HCT116 (cell line): ENCODE results near the gene SNRPB. TPM values are rescaled to one million over a fixed set of nuclear protein-coding genes. Genes with fewer than 3 reads are reported as not detected.

ENCODE experiments used
- ATAC-seq: fragments of 200-7000 bp; cut with Tn5 transposase; 2 replicates; pipeline ENCODE4 v1.9.1; 2020; ENCODE audit warnings: mild to moderate bottlenecking, moderate library complexity
- BruUV-seq: library from RNA; stranded (reverse); fragments of 400-500 nt; replicated peaks from 2 replicates; lab custom pipeline; 2021; lab: Mats Ljungman, UMichigan
- CTCF ChIA-PET: fragments of 300-600 bp; sonication (Branson Sonifier 250); formaldehyde crosslinking; loops from one replicate; lab custom pipeline; 2021; ENCODE audit warnings: antibody characterized with exemption; lab: Charles Lee
- POLR2A ChIA-PET: fragments of 300-600, 350-600 bp; sonication (Branson Sonifier 250); formaldehyde crosslinking; loops from one replicate; lab custom pipeline; 2021; ENCODE audit warnings: antibody characterized with exemption; lab: Charles Lee
- RAD21 ChIA-PET, 2 experiments: fragments of 300-600 bp; sonication (Branson Sonifier 250); formaldehyde crosslinking; loops; one replicate each; lab custom pipeline; 2023; ENCODE audit warnings: low total read pairs in 2 of 2; ENCODE audit not compliant: uncharacterized antibody in 2 of 2, unreplicated experiment in 2 of 2, low non-redundant PET in 1 of 2; lab: Charles Lee
- DNase-seq: peaks from one replicate; pipeline ENCODE4 v3.0.0-alpha.2; 2010; ENCODE audit warnings: low read depth, low spot score
- H2AFZ ChIP-seq: fragments of 200-600 bp; shearing (Covaris generic), sonication (generic); 2 replicates; pipeline ENCODE4 v1.6.1; 2017; ENCODE audit warnings: low read depth, mixed run types, mixed read lengths, antibody characterized with exemption, low read length; ENCODE audit not compliant: poor library complexity, severe bottlenecking
- H3K27ac ChIP-seq: 2 replicates; pipeline ENCODE4 v1.5.1; 2012; ENCODE audit warnings: low read depth, low read length
- H3K27me3 ChIP-seq: fragments of 200-600 bp; sonication (generic); 2 replicates; pipeline ENCODE4 v1.6.1; 2016; ENCODE audit warnings: mixed run types, low read length, mixed read lengths; ENCODE audit not compliant: insufficient read depth
- H3K36me3 ChIP-seq, 2 experiments: fragments of 200-500 bp in 1 of 2; fragments of 200-600 bp in 1 of 2; sonication (Bioruptor generic) in 1 of 2; sonication (generic) in 1 of 2; 2 replicates each; pipeline versions ENCODE4 v1.5.1 to v1.6.1; 2014 to 2016; ENCODE audit warnings: low read length in 2 of 2, inconsistent platforms in 1 of 2, mixed read lengths in 1 of 2, mixed run types in 1 of 2; ENCODE audit not compliant: insufficient read depth in 2 of 2, control insufficient read depth in 1 of 2
- H3K4me1 ChIP-seq, 2 experiments: fragments of 200-600 bp in 1 of 2; sonication (generic) in 1 of 2; 2 replicates each; pipeline versions ENCODE4 v1.5.1 to v1.6.1; 2012 to 2017; ENCODE audit warnings: low read length in 2 of 2, inconsistent platforms in 1 of 2, mild to moderate bottlenecking in 1 of 2, mixed read lengths in 1 of 2, mixed run types in 1 of 2, moderate library complexity in 1 of 2; ENCODE audit not compliant: insufficient read depth in 2 of 2, control insufficient read depth in 1 of 2
- H3K4me2 ChIP-seq: fragments of 200-600 bp; sonication (generic); 2 replicates; pipeline ENCODE4 v1.6.1; 2017; ENCODE audit warnings: mixed run types, low read length, mixed read lengths
- H3K4me3 ChIP-seq, 2 experiments: fragments of 200-600 bp in 1 of 2; sonication (generic) in 1 of 2; replicated peaks in 1 of 2; 2 replicates each; pipeline ENCODE4 v1.5.1; 2011 to 2016; ENCODE audit warnings: low read length in 2 of 2, control low read depth in 1 of 2, low read depth in 1 of 2, mild to moderate bottlenecking in 1 of 2, mixed read lengths in 1 of 2, mixed run types in 1 of 2
- H3K79me2 ChIP-seq: fragments of 200-600 bp; sonication (generic); 2 replicates; pipeline ENCODE4 v1.6.1; 2017; ENCODE audit warnings: mild to moderate bottlenecking, mixed run types, low read length, moderate library complexity, mixed read lengths; ENCODE audit not compliant: insufficient read depth
- H3K9ac ChIP-seq: fragments of 200-600 bp; sonication (generic); 2 replicates; pipeline ENCODE4 v1.6.1; 2016; ENCODE audit warnings: low read length, mixed read lengths
- H3K9me2 ChIP-seq: fragments of 200-600 bp; sonication (generic), shearing (Covaris generic); 2 replicates; pipeline ENCODE4 v1.6.1; 2017; ENCODE audit warnings: mixed run types, mild to moderate bottlenecking, moderate library complexity; ENCODE audit not compliant: insufficient read depth
- H3K9me3 ChIP-seq, 2 experiments: fragments of 200-500 bp in 1 of 2; fragments of 200-600 bp in 1 of 2; sonication (Bioruptor generic) in 1 of 2; sonication (generic) in 1 of 2; 2 replicates each; pipeline ENCODE4 v1.6.1; 2014 to 2017; ENCODE audit warnings: low read length in 2 of 2, mixed read lengths in 2 of 2, inconsistent platforms in 1 of 2, low read depth in 1 of 2, mild to moderate bottlenecking in 1 of 2, mixed run types in 1 of 2, moderate library complexity in 1 of 2; ENCODE audit not compliant: control insufficient read depth in 1 of 2, insufficient read depth in 1 of 2
- H4K20me1 ChIP-seq: fragments of 200-600 bp; sonication (generic), shearing (Covaris generic); 2 replicates; pipeline ENCODE4 v1.6.1; 2017; ENCODE audit warnings: mixed run types, mild to moderate bottlenecking, moderate library complexity; ENCODE audit not compliant: insufficient read depth
- EGR1 ChIP-seq: IDR thresholded peaks from 2 replicates; pipeline ENCODE4 v1.6.1; 2012; ENCODE audit warnings: low read depth
- ELF1 ChIP-seq: IDR thresholded peaks from 2 replicates; pipeline ENCODE4 v1.6.1; 2012; ENCODE audit warnings: low read depth, borderline replicate concordance
- EZH2 ChIP-seq: fragments of 200-600 bp; sonication (generic); IDR thresholded peaks from 2 replicates; pipeline ENCODE4 v1.6.1; 2017; ENCODE audit warnings: antibody characterized with exemption, mixed run types
- FOSL1 ChIP-seq: IDR thresholded peaks from 2 replicates; pipeline ENCODE4 v1.6.1; 2012; ENCODE audit warnings: low read depth
- JUND ChIP-seq: IDR thresholded peaks from 2 replicates; pipeline ENCODE4 v1.6.1; 2012
- POLR2A ChIP-seq: IDR thresholded peaks from 2 replicates; pipeline ENCODE4 v1.7.0; 2011; ENCODE audit warnings: borderline replicate concordance; ENCODE audit not compliant: insufficient read depth, insufficient read length; ENCODE audit errors: extremely low read depth
- POLR2AphosphoS5 ChIP-seq: IDR thresholded peaks from 2 replicates; pipeline ENCODE4 v1.6.1; 2011; ENCODE audit warnings: mild to moderate bottlenecking, low read depth, low read length, moderate library complexity
- RAD21 ChIP-seq: IDR thresholded peaks from 2 replicates; pipeline ENCODE4 v1.6.1; 2012; ENCODE audit warnings: low read depth, mild to moderate bottlenecking
- SIN3A ChIP-seq: IDR thresholded peaks from 2 replicates; pipeline ENCODE4 v1.6.1; 2012; ENCODE audit warnings: low read depth
- SP1 ChIP-seq: IDR thresholded peaks from 2 replicates; pipeline ENCODE4 v1.6.1; 2012; ENCODE audit warnings: low read depth
- TCF7L2 ChIP-seq: IDR thresholded peaks from 2 replicates; pipeline ENCODE4 v1.7.0; 2011; ENCODE audit warnings: borderline replicate concordance, inconsistent platforms; ENCODE audit not compliant: insufficient read depth, insufficient read length; ENCODE audit errors: extremely low read depth
- ZNF274 ChIP-seq: fragments of 200-500 bp; sonication (Bioruptor generic); IDR thresholded peaks from 2 replicates; pipeline ENCODE4 v1.6.1; 2014; ENCODE audit warnings: mild to moderate bottlenecking, low read depth, low read length, inconsistent platforms
- intact Hi-C: fragments of 100-400 bp; cut with micrococcal nuclease; formaldehyde crosslinking; loops from 2 replicates; pipeline ENCODE4 v1.10.0; 2022
- total RNA-seq: library from RNA; stranded (reverse); gene quantifications from one replicate; pipeline ENCODE4 v1.2.1, GENCODE V29; 2021; ENCODE audit not compliant: unreplicated experiment
- TF ChIP-seq, protein P1 (sequence below): IDR thresholded peaks from 2 replicates; pipeline ENCODE4 v1.6.1; 2012
- TF ChIP-seq, protein P2 (sequence below): IDR thresholded peaks from 2 replicates; pipeline ENCODE4 v1.6.1; 2012
- TF ChIP-seq, protein P3 (sequence below): IDR thresholded peaks from 2 replicates; pipeline ENCODE4 v1.6.1; 2011; ENCODE audit warnings: mild to moderate bottlenecking, low read length, moderate library complexity; ENCODE audit not compliant: insufficient replicate concordance; ENCODE audit errors: extremely low read depth

The SNRPB gene
- total RNA-seq, 1 experiment from 2014 or later: 469 TPM

DNA sequence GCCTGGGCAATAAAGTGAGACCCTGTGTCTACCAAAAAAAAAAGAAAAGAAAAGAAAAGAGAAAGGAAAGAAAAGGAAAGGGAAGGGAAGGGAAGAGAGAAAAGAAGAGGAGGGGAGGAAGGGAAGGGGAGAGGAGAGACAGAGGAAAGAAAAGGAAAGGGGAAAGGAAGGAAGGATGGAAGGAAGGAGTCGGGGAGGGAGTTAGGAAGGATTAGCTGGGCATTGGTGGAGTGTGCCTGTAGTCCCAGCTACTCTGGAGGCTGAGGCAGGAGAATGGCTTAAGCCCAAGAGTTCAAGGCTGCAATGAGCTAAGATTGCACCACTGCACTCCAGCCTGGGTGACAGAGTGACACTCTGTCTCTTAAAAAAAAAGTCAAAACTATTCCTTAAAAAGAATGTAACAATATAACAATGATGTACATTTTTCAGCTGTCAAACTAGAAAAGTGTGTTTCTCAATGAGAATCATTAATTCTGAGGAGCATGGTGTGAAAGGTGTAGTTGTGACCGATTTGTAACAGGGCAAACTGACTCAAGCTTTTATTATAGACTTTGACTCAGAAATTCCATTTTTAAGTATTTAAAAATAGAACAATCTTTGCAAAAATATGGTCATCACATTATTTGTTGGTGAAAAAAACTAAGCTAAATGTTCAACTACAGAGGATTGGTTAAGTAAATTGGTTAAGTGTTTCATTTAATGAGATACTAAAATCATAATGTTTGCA is 14.7 kb downstream of the SNRPB start:
- Histone ChIP-seq H2AFZ (no peak overlapping the region), H3K9ac (no peak overlapping the region), H3K27me3 (no peaks in the 10 kb centered on the region), H3K9me3 (no peaks in the 10 kb centered on the region), H3K4me1 (no peaks in the 10 kb centered on the region), H3K4me2 (no peak overlapping the region), H4K20me1 (no peaks in the 10 kb centered on the region), H3K79me2 (no peaks in the 10 kb centered on the region), H3K9me2 (no peaks in the 10 kb centered on the region), H3K36me3 (peaks cover 12 to 17% of the 10 kb centered on the region in 2 experiments), H3K4me3 (no peak overlapping the region), H3K27ac (no peak overlapping the region)
- TF ChIP-seq ZNF274 (no peak), EGR1 (no peak), SIN3A (no peak), JUND (no peak), EZH2 (no peak), ELF1 (no peak), RAD21 (no peak), POLR2A (no peak), FOSL1 (no peak), SP1 (no peak), TCF7L2 (no peak), POLR2AphosphoS5 (no peak)
- TF ChIP-seq, protein P1, sequence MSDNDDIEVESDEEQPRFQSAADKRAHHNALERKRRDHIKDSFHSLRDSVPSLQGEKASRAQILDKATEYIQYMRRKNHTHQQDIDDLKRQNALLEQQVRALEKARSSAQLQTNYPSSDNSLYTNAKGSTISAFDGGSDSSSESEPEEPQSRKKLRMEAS: no peak
- TF ChIP-seq, protein P2, sequence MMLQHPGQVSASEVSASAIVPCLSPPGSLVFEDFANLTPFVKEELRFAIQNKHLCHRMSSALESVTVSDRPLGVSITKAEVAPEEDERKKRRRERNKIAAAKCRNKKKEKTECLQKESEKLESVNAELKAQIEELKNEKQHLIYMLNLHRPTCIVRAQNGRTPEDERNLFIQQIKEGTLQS: no peak
- TF ChIP-seq, protein P3, sequence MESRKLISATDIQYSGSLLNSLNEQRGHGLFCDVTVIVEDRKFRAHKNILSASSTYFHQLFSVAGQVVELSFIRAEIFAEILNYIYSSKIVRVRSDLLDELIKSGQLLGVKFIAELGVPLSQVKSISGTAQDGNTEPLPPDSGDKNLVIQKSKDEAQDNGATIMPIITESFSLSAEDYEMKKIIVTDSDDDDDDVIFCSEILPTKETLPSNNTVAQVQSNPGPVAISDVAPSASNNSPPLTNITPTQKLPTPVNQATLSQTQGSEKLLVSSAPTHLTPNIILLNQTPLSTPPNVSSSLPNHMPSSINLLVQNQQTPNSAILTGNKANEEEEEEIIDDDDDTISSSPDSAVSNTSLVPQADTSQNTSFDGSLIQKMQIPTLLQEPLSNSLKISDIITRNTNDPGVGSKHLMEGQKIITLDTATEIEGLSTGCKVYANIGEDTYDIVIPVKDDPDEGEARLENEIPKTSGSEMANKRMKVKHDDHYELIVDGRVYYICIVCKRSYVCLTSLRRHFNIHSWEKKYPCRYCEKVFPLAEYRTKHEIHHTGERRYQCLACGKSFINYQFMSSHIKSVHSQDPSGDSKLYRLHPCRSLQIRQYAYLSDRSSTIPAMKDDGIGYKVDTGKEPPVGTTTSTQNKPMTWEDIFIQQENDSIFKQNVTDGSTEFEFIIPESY: no peak
- intact Hi-C loops: no loop called here
- ChIA-PET POLR2A (interaction anchor here (1.1 to 2.0 kb wide), 2 partner anchors 12 to 15 kb away, joined by 4 to 8 read pairs; partner anchors contain the start of gene SNRPB), RAD21 (no interaction called here), CTCF (interaction anchor here (1.2 to 2.1 kb wide), 4 partner anchors 13 to 283 kb away, joined by 3 to 18 read pairs (median 4); no protein-coding TSS in a partner anchor)
- no TSS peak for BruUV-seq
- no peak for DNase-seq
- ATAC-seq: no peak
